Heart left ventricle (tissue), 16 donors: ENCODE results near the gene RS1. TPM values are rescaled to one million over a fixed set of nuclear protein-coding genes. Genes with fewer than 3 reads are reported as not detected.

Experiments used
- ATAC-seq, 4 donors: fragments of 200-7000 bp; cut with Tn5 transposase; one replicate each; pipeline ENCODE4 v1.9.1; 2020 to 2022; ENCODE audit warnings: moderate library complexity in 4 of 4, mild to moderate bottlenecking in 3 of 4, moderate number of reproducible peaks in 1 of 4
- DNase-seq, 5 donors: peaks; one replicate each; pipeline ENCODE4 v3.0.0-alpha.2; 2020
- H3K27ac ChIP-seq, 12 donors: fragments of 200-600 bp; sonication (generic) in 4 of 12; one replicate each; pipeline versions ENCODE4 v1.5.0 to v1.8.0; 2016 to 2022; ENCODE audit warnings: mild to moderate bottlenecking in 2 of 12
- H3K27me3 ChIP-seq, 9 donors: fragments of 200-600 bp; sonication (generic) in 2 of 9; one replicate each; pipeline versions ENCODE4 v1.5.1 to v1.8.0; 2016 to 2022; ENCODE audit warnings: mild to moderate bottlenecking in 3 of 9
- H3K36me3 ChIP-seq, 9 donors: fragments of 200-600 bp; sonication (generic) in 2 of 9; one replicate each; pipeline versions ENCODE4 v1.5.0 to v1.8.0; 2018 to 2022; ENCODE audit warnings: mild to moderate bottlenecking in 2 of 9
- H3K4me1 ChIP-seq, 12 donors: fragments of 200-600 bp; sonication (generic) in 4 of 12; one replicate each; pipeline versions ENCODE4 v1.5.0 to v1.8.0; 2016 to 2022; ENCODE audit warnings: mild to moderate bottlenecking in 3 of 12
- H3K4me3 ChIP-seq, 12 donors: fragments of 200-600 bp; sonication (generic) in 4 of 12; one replicate each; pipeline versions ENCODE4 v1.5.0 to v1.8.0; 2017 to 2022; ENCODE audit warnings: mild to moderate bottlenecking in 9 of 12, moderate library complexity in 4 of 12
- H3K9me3 ChIP-seq, 12 donors: fragments of 200-600 bp; sonication (generic) in 4 of 12; one replicate each; pipeline versions ENCODE4 v1.5.0 to v1.8.0; 2016 to 2022; ENCODE audit warnings: mild to moderate bottlenecking in 1 of 12
- POLR2A ChIP-seq, 2 donors: fragments of 450-650 bp; IDR thresholded peaks; one replicate each; pipeline ENCODE4 v1.6.1; 2017; ENCODE audit warnings: antibody characterized with exemption in 2 of 2, mild to moderate bottlenecking in 2 of 2, moderate library complexity in 2 of 2
- WGBS, 4 donors: extraction: QIAGEN DNeasy Blood & Tissue Kit in 2 of 4; methylation state at CpG; one replicate each; pipeline versions ENCODE4 v1.1.5 to v1.1.7; 2013 to 2018; 5-methylcytosine and 5-hydroxymethylcytosine counted together
- intact Hi-C, 10 donors: fragments of 100-400 bp; cut with DNase I; formaldehyde crosslinking; loops; one replicate each; pipeline versions ENCODE4 v1.11.1 to v1.14.2; 2022
- polyA plus RNA-seq, 2 donors: library from polyadenylated mRNA; stranded (reverse); fragments of 200-250 nt; gene quantifications; one replicate each; pipeline ENCODE4 v1.2.3, GENCODE V29; 2013
- total RNA-seq, 9 donors: library from RNA; depleted of rRNA in 2 of 9; stranded (reverse); fragments of >200 nt in 2 of 9; fragmentation: NEBNext Ultra II Directional in 3 of 9; extraction: Animal tissue kit (Norgen Biotek cat#: 25700) in 3 of 9; gene quantifications; one replicate each; pipeline versions ENCODE4 v1.1.0 to v1.2.4, GENCODE V29; 2016 to 2023
- TF ChIP-seq, protein P1 (sequence below), 12 donors: fragments of 200-600 bp; sonication (generic) in 4 of 12; IDR thresholded peaks; one replicate each; pipeline versions ENCODE4 v1.5.0 to v1.8.0; 2018 to 2022; ENCODE audit warnings: antibody characterized with exemption in 12 of 12, mild to moderate bottlenecking in 5 of 12
- donor health status: ischemic (EF 13 %, LVEDD 7.1; RV severe dilation, severe dysfunction).
- donor health status: healthy with polysubstance abuse.
- donor health status: DM: no; HTN: yes; CAD: no.
- donor health status: DM: no; HTN: no; CAD: no.
- donor health status: ischemic (EF 25% LVEDD 6.9; RV normal size, moderate dysfunction).
- donor health status: ischemic (EF 25% LVEDD 5.7; RV mildly dilated, moderate dysfunction).
- donor health status: healthy.
- donor health status: DM: yes; HTN: yes; CAD: no.
- donor health status: ischemic (EF 35%, LVEDD 5.7; RV mildly dilated, moderate dysfunction).
- donor health status: nonischemic (EF 11% LVEDD 7.7; RV severe dilation, severe dysfunction).
- donor health status: DM: yes; HTN: yes; CAD: no.
- donor health status: PGD.
- donor health status: ischemic (EF 29% LVEDD 5.4; RV normal size, mild dysfunction).
- donor health status: nonischemic (EF 23%, LVEDD 6.1; RV moderate dilation, normal function).

The RS1 gene
- total and polyA plus RNA-seq, 11 donors, result not detected

DNA sequence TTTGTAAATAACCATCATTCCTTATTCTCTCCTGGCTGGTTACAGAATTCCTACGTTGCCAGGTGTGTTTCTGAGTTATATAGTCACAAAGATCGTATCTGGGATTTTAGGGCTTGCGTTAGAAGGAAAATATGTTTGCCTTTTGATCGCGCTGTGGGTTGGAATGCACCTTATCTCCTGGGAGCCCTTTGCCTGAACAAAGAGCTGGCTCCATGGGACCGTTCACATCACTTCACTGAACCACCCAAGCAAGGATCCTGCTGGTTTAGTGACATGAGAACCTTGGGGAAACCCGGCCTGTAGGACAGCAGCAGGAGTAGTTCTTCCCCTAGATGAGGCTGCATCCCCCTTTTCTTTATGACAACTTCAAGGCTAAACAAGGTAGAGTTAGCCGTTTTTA is 51.6 kb downstream of the RS1 start:
- Histone ChIP-seq H3K4me1 (no peaks in the 10 kb centered on the region), H3K36me3 (peaks cover 0 to 9% (median 0%) of the 10 kb centered on the region in 9 donors), H3K27me3 (no peaks in the 10 kb centered on the region), H3K9me3 (no peaks in the 10 kb centered on the region), H3K27ac (no peak overlapping the region), H3K4me3 (no peak overlapping the region)
- TF ChIP-seq, protein P1, sequence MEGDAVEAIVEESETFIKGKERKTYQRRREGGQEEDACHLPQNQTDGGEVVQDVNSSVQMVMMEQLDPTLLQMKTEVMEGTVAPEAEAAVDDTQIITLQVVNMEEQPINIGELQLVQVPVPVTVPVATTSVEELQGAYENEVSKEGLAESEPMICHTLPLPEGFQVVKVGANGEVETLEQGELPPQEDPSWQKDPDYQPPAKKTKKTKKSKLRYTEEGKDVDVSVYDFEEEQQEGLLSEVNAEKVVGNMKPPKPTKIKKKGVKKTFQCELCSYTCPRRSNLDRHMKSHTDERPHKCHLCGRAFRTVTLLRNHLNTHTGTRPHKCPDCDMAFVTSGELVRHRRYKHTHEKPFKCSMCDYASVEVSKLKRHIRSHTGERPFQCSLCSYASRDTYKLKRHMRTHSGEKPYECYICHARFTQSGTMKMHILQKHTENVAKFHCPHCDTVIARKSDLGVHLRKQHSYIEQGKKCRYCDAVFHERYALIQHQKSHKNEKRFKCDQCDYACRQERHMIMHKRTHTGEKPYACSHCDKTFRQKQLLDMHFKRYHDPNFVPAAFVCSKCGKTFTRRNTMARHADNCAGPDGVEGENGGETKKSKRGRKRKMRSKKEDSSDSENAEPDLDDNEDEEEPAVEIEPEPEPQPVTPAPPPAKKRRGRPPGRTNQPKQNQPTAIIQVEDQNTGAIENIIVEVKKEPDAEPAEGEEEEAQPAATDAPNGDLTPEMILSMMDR (IDR thresholded peaks at IDR 0.05), result no peak
- TF ChIP-seq POLR2A (IDR thresholded peaks at IDR 0.05), result no peak
- WGBS, 4 donors, result 68 to 74% (median 71%) methylated on average over 8 of the region's 8 CpGs
- ATAC-seq, result no peak
- intact Hi-C loops, result no loop called here
- DNase-seq, result no peak

DNA sequence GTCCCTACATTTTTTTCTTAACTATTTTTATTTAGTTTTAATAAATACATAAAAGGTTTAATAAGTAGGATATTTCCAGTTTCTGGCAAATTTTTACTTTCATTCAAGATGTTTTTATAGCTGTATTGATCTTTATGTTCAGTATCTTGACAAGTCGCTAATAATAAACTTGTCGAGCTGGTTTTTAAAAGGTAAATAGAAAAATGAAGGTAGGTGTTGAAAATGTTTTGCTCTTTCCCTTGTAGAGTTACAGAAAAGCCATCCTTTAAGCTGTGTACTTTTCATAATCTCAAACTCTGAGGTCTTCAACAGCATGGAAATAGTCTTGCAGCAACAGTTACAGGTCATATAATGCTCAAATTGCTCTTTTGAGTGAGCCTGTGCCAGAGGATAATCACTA is 52.6 kb downstream of the RS1 start:
- no peak for DNase-seq
- no peak overlapping the region for H3K4me3 ChIP-seq
- 91 to 97% (median 95%) methylated on average over 2 of the region's 2 CpGs for WGBS, 4 donors
- H3K27me3 ChIP-seq, result no peaks in the 10 kb centered on the region
- ATAC-seq, result no peak
- no peaks in the 10 kb centered on the region for H3K4me1 ChIP-seq
- TF ChIP-seq POLR2A (IDR thresholded peaks at IDR 0.05), result no peak
- intact Hi-C loops, result no loop called here
- no peaks in the 10 kb centered on the region for H3K9me3 ChIP-seq
- H3K27ac ChIP-seq, result no peak overlapping the region
- peaks cover 0 to 7% (median 0%) of the 10 kb centered on the region in 9 donors for H3K36me3 ChIP-seq

DNA sequence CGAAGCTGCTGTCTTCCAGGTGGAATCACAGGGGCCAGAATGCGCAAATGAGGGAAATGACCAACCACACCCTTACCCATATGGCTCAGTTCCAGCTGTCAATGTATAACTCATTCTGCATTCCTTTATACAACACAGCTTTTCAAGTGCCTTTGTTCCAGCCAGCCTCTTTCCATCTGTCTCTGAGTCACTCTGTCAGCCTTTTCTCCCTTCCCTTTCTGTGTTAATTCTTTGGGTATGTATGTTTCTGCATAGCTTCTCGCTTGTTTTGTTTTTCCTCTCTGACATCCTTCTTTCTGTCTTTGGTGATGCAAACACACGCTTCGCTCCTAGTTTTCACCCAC is 54.5 kb downstream of the RS1 start:
- Histone ChIP-seq H3K9me3 (no peaks in the 10 kb centered on the region), H3K4me3 (no peak overlapping the region), H3K27ac (no peak overlapping the region), H3K4me1 (no peaks in the 10 kb centered on the region), H3K36me3 (peaks cover 0 to 7% (median 0%) of the 10 kb centered on the region in 9 donors), H3K27me3 (no peaks in the 10 kb centered on the region)
- no peak for ATAC-seq
- TF ChIP-seq, protein P1 (IDR thresholded peaks at IDR 0.05), result no peak
- TF ChIP-seq POLR2A (IDR thresholded peaks at IDR 0.05), result no peak
- 81 to 91% (median 84%) methylated on average over 5 of the region's 5 CpGs for WGBS, 4 donors
- intact Hi-C loops, result no loop called here
- no peak for DNase-seq

DNA sequence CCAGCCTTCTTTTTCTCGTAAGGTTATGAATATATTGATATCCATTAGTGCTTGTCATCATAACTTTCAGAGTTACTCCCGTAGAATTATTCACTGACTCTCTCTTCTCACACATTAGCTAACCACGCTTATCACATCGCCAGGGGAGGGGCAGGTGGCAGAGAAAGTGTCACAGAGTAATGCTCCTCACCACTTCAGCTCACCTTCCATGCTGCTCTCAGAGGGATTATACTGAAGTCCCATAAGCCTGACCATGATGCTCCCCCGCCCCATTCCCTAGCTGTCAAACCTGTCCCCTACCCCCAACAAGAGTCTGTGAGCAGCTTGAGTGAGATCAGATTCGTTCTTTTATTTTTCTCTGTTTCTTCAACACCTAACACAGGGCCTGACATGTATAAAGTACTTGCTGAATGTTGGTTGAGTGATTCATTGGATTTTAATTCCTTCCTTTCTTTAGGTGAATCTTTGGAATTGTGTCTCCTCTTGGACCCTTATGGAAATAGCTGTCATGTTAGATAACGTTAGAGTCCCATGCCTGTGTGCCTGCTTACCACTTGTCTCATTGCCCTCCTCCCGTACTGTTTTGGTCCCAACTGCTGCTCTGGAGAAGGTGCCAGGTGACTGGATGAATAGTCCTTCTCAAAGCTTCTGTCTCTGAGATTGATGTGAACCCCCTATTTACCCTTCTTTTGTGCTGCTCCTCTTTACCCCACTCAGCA is 55.1 kb downstream of the RS1 start:
- Histone ChIP-seq H3K27ac (no peak overlapping the region), H3K9me3 (no peaks in the 10 kb centered on the region), H3K27me3 (no peaks in the 10 kb centered on the region), H3K4me3 (no peak overlapping the region), H3K4me1 (no peaks in the 10 kb centered on the region), H3K36me3 (peaks cover 0 to 7% (median 0%) of the 10 kb centered on the region in 9 donors)
- DNase-seq (no peak), ATAC-seq (no peak)
- whole genome bisulfite sequencing, 4 donors, result 75 to 88% (median 81%) methylated on average over 8 of the region's 8 CpGs
- intact Hi-C loops, result no loop called here
- TF ChIP-seq POLR2A (IDR thresholded peaks at IDR 0.05), result no peak
- TF ChIP-seq, protein P1 (IDR thresholded peaks at IDR 0.05), result no peak
